HUDEP-2 (cell line): Measurements from ENCODE around the gene PLA2G4D.

Experiments
- DNase-seq, 76 experiments: peaks; one replicate each; lab custom pipeline; 2025; ENCODE audit not compliant: unreplicated experiment in 76 of 76; lab: John Stamatoyannopoulos, UW

Gene PLA2G4D

DNA sequence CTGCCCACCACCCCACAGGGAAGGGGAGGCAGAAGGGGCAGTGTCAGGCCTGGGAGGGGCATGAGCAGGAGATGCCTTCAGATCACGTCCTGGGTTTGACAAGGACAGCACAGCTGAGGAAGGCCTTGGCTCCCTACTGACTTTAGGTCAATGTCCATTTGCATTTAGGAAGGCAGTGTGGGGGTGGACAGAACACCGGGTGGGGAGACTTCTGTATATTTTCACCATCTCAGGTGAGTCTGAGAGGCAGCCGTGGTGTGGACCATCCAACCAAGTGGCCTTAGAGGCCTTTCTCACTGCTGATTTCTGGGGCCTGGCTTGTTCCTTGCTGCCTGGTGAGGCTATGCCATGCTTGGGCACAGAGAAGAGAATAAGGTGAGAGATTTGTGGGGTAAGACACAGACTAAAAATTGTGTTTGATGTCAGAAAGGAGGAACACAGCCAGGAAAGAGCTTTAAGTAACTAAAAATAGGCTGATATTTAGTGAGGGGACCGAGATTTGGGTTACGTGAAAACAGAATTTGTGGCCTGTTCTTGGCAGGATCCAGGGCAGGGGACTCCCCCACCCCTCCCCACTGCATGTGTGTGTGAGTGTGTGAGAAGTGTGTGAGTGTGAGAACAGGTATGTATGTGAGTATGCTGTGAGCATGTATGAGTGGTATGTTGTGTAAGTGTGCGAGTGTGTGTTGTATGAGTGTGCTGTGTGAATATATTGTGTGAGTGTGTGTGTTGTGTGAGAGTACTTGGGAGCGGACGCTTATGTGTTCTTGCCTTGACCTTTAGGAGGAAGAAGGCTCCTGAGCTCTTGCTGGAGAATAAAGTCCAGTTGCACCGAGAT is 61.8 kb downstream of the PLA2G4D start:
- DNase-seq, result no peak

DNA sequence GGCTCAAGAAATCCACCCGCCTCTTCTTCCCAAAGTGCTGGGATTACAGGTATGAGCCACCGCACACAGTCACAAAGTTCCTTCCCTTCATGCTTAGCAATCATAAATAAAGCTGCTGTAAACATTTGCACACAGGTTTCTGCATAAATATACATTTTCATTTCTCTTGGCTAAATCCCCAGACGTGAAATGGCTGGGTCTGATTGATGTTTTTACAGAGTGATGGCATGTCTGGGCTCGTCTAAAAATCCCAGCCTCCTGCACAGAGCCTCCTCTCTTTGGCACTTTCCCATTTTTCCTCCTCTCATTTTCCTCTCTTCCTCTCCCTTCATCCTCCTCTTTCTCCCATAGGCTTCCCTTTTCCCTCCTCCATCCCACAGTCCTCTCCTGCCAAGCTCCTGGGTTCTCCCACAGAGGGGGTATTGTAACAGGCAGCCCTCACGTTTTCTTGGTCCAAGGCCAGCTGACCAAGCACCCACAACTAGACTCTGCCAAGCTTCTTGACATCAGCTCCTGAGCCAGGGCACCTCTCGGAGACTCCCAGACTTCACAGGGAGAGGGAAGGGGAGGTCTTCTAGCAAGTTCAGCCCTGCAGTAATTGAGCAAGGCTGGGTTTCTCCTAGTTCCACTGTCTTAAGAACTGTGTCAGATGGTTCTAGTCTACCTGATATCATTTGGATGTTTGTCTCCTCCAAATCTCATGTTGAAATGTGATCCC is 63.0 kb downstream of the PLA2G4D start:
- no peak for DNase-seq

GRCh38 chr15:42027521-42027920 is 66.8 kb downstream of the PLA2G4D start:
- no peak for DNase-seq

- DNase-seq, result no peak
These were observed 70.1 kb downstream of the PLA2G4D start for GRCh38 chr15:42024303-42024702.

DNA sequence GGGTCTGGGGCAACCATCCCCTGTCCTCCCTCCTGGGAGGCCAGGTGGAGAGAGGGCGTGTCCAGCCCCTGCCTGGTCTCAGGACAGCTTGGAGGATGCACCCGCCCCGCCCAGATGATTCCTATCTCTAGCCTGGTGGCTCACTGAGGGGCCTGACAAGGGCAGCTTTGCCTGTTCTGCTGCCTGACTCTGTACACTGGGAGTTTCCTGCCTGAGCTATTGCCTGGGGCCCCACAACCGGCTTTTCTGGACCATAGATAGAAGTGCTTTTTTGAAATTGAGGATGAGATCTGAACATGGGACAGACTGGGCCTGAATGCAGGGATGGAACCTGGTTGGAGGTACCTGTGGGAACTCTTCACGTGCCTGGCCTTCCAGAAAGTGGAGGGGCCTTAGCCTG is 72.8 kb downstream of the PLA2G4D start:
- DNase-seq, result peak in 7 of 76 experiments; percentile 6 to 29 (median 19)

DNA sequence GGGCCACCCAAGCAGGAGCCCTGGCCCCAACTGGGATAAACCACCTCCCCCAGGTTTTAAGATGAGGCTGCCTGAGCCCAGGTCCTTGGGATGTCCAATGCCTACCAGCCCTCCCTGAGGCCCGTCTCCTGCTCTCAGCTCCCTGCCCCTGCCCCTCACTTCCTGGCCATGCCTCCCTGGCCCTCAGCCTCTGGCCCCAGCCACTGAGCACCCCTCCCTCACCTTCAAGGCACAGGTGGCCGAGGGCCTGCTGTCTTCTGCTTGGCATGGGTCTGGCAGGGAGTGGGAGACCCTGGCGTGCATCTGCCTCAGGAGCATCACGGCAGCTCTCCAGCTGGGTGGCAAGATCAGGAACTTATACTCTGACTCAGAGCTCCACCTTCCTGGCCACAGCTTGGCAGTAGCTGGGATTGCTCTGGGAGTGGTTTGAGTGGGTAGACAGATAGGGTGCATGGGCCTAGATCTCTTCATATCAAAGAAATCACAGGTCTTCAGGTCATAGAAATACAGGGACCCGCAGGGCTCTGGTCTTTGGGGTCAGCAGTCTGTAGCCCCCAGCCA is 73.6 kb downstream of the PLA2G4D start, which contains the start of gene PLA2G4E:
PLA2G4E (minus strand) TSS at position 330 of the 561 bp plus-strand sequence; CDS start at position 318, 12 bp downstream.
- DNase-seq, result peak in 21 of 76 experiments; percentile 6 to 41 (median 16)

DNA sequence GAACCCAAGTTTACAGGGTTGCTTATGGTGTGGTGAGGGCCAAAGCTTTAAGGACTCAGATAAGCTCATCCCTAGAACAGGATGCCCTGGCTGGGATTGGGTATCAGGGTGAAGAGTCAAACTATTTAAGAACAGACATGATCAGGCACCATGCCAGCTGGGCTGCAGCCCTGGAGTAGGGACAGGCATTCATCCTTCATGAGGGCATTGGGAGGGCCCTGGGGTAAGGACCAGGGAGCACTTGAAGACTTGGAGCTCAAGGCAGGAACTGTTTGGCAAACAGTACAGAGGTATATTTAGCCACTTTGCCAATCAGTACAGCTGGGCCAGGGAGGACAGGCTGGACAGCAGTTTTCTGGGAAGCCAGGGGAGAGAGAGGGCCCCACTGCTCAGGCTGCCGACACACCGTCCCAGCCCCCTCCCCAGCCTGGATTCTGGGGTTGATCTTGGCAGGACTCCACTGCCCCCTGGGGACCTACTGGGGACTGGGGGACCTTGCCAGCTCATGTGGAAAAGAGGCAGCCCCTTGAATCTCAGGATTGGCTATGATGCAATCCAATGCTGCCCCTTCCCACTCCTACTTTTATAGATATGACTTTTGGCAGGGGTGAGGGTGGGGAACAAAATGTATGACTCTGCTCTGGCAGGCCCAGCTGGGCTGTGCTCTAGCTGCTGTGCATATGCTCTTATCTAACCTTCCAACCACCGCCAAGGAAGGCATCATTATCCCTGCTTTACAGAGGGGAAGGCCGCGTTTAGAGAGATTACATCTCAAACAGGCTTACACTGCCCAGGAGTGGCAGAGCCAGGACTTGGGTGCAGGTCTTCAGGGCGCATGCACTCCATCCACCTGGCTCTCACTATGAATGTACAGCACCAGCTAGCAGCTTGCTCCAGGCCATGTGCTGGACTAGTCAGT is 75.8 kb downstream of the PLA2G4D start:
- DNase-seq, result peak in 12 of 76 experiments; percentile 2 to 39 (median 17)
